Activated gamma-delta T cell (primary cell): ENCODE data around the gene SH3PXD2B.
"Not testable (repeated sequence)": the region's sequence is repeated elsewhere in the genome, so short reads cannot be mapped to it uniquely, and the experiment has no call there.

Source experiments
- DNase-seq: peaks from one replicate; lab custom pipeline; 2025; lab: John Stamatoyannopoulos, UW

Gene SH3PXD2B

DNA sequence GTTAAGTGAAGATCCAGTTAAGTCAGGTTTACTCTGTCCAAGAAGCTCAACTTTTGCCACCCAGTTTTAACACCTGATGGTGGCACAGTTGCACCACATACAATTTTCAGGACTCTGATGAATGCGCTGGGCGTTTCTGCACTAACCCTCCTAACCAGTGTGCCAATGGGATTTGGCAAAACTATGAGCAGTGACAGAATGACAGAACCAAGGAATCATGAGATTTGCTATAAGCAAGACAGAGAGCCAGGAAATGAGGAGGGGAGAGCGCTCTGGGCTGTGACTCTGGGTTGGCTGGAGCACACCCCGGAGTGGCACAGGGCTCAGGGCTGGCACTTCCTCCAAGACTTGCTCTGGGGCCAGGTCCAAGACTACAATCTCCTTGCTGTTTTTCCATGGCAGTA is 84.1 kb downstream of the SH3PXD2B start:
- no peak for DNase-seq

GRCh38 chr5:172368699-172369098 is 85.6 kb downstream of the SH3PXD2B start:
- DNase-seq, result not testable (repeated sequence)

DNA sequence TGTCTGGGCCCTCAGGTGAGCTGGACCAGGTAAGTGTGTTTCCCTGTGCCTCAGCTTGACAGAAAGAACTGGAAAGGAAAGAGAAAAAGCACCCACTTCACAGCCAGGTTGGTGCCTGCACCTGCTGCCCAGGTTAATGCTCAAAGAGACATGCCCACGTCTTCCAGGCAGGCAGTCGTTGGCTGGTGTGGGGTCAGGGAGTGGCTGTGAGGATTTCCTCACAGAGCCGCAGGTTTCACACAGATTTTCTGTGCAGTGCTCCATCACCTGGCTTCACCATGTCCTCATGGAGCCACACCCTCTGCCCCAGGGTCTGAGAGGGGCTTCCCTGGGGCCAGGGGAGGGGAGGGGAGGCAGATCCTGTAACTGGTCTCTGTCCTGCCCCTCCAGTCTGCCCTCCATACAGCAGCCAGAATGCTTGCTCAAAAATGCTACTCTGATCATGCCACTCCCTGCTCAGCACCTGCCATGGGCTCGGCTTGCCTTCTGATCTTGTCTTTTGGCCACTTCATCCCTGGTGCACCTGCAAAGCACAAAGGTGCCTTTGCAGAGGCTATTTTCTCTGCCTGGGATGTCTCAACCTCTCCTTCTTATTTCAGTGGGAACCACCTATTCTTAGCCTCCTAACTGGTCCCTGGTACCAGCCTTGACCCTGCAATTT is 88.2 kb downstream of the SH3PXD2B start:
- no peak for DNase-seq

- DNase-seq, result no peak
Measured at GRCh38 chr5:172364773-172365172, 89.6 kb downstream of the SH3PXD2B start.

DNA sequence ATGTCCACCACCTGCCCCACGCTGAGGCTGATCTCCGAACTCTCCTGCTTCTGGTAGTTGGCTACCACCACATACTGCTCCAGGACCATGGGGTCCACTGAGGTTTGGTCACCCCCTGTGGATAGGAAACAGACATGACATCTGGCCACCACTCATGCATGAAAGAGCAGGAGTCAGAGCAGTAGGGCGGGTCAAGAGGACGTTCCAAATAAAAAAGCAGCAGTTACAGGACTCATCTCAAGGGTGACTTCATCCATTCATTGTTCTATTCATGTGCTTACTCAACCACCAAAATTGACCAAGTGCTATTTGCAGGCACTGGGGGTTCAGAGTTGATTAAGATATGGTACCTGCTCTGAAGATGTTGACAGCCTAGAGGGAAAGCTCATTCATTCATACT is 91.6 kb downstream of the SH3PXD2B start:
- no peak for DNase-seq

DNA sequence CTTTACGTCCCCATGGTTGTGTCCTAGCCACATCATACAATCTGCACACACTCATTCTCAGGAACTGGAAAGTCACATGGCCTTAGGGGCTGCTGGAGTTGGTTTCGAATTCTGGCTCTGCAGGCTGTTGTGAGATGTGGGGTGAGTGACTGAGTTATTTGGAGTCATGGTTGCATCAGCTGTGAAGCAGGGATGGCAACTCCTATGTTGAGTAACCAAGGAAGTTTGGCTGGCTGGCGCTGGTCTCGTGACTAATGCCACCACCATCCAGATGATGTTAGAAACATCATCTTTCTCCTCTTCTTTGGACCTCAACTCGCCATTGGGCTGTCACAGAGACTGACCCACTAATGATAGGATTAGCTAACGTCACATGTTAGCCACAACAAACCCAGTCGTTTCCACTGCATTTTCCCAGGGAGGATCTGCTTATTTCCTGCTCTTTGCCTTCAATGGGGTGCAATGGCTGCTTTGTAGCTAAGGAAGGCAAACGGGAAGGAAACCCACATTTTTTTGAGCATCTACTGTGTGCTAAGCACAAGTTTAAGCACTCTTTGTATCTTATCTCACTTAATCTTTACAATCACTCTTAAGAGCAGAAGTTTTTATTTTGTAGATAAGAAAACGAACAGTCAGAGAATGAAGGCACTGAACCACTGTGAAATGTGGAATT is 92.6 kb downstream of the SH3PXD2B start:
- DNase-seq, result no peak

- no peak for DNase-seq
Measured at GRCh38 chr5:172358345-172358744, 96.0 kb downstream of the SH3PXD2B start.

- DNase-seq, result no peak
Measured at GRCh38 chr5:172356527-172356926, 97.8 kb downstream of the SH3PXD2B start.

DNA sequence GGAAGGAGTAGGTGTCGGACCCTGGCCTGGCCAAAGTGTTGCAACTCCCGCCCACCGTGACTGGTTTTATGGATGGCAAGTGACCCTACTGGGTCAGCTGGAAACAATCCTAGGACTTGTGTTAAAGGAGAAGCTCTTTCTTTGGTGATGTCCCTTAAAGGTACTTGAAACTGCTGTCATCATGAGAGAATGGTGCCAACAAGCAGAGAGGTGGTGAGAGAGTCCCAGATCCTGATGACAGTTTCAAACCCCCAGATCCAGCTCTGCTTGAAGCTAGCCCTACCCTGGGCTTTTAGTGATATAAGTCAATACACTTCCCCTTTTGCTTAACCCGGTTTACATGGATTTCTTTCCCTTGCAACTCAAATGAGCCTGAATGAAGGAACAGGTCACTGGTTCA is 98.3 kb downstream of the SH3PXD2B start:
- no peak for DNase-seq

GRCh38 chr5:172353846-172354245 is 100.5 kb downstream of the SH3PXD2B start:
- DNase-seq, result no peak

- DNase-seq, result no peak
Measured at GRCh38 chr5:172353271-172353812, 101.0 kb downstream of the SH3PXD2B start.

DNA sequence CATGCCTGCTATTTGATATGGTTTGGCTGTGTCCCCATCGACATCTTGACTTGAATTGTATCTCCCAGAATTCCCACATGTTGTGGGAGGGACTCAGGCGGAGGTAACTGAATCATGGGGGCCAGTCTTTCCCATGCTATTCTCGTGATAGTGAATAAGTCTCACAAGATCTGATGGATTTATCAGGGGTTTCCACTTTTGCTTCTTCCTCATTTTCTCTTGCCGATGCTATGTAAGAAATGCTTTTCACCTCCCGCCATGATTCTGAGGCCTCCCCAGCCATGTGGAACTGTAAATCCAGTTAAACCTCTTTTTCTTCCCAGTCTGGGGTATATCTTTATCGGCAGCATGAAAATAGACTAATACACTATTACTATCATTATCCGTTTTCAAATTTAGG is 101.8 kb downstream of the SH3PXD2B start:
- DNase-seq, result not testable (repeated sequence)

- no peak for DNase-seq
Measured at GRCh38 chr5:172351240-172351778, 103.0 kb downstream of the SH3PXD2B start.

DNA sequence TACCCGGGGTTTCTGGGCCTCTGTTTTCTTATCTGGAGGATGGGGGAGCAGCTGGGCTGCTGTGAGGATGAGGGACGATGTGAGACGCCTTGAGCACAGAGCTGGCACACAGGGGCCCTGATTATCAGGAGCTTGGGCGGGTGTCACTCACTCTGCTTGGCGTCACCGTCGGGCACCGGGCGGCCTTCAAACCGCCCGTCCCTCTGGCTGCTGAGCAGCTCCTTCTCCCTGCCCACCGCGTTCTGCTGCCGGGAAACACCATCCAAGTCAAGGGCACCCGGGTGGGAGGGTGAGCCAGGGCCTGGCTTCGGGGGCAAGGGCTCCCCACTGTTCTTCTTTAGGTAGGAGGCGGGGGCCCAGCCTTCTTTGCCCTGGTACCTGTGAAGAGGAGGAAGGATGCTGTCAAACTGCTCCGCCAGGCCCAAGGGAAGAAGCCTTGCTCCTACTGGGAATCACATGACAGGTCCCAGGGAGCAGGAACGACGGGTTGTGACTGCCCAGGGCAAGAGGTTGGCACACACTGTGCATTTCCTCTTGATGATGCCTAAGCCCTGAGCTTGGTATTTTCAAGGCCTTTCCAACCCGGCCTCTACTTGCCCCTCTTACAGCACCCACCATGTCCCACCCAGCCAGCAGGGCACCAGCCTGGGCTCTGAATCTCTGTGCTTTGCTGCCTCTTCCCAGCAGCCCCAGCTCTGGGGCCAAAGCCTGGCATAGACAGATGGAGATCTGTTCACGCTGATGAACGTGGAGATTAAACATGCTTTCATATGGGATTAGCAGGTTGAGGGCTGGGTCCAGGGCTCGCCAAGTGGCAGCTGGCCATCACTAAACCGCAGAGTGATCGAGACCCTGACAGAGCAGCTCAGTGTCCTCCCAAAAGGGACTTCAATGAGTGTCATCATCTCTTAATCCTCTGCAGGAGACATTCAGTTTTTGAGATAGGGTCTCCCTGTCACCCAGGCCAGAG is 103.8 kb downstream of the SH3PXD2B start:
- DNase-seq, result no peak

GRCh38 chr5:172348733-172349132 is 105.6 kb downstream of the SH3PXD2B start:
- not testable (repeated sequence) for DNase-seq

GRCh38 chr5:172348084-172348483 is 106.2 kb downstream of the SH3PXD2B start:
- DNase-seq, result no peak

DNA sequence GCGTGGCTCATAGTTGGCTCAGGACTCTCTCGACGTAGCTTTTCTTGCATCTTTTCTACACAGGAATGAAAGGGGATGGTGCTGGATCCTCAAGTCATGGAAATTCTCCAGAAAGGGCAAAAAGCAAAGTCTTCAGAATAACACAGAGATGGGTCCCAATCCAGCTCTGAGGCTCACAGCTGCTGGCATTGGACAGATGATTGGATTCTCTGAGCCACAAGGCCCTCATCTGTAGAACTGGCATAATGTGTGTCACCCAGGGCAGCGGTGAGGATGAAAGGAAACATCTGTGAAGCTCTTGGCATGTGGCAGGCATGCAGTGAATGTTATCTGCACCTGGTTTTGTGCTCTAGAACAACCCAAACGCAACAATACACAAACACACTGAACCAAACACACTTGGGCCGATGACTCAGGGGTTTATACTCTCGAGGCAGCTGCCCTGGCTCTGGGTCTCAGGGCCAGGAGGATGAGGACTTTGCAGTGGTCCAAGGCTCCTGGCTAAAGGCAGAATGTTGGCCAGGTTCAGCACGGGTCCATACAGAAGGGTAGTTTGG is 106.8 kb downstream of the SH3PXD2B start:
- DNase-seq, result no peak

GRCh38 chr5:172345881-172346280 is 108.4 kb downstream of the SH3PXD2B start:
- no peak for DNase-seq

DNA sequence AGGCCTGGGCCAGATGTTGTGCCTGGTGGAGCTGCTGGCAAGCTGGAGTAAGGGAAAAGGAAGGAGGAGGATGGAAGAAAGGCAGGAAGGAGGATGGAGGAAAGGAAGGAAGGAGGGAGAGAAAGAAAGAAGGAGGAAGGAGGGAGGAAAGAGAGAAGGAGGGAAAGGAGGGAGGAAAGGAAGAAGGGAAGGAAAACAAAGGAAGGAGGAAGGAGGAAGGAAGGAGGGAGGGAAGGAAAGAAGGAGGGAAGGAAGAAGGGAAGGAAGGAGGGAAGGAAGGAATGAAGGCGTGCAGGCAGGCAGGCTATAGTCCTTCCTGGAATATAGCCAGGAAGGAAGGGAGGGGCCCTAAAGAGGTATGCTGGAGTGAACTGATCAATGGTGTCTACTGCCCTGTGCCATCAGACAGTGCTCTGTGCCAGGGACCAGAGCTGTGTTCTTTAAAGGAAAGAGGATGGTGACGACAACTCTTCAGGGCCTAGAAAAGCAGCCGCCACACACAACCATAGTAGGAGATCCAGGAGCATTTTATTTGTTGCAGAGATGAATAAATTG is 109.4 kb downstream of the SH3PXD2B start:
- DNase-seq, result no peak

DNA sequence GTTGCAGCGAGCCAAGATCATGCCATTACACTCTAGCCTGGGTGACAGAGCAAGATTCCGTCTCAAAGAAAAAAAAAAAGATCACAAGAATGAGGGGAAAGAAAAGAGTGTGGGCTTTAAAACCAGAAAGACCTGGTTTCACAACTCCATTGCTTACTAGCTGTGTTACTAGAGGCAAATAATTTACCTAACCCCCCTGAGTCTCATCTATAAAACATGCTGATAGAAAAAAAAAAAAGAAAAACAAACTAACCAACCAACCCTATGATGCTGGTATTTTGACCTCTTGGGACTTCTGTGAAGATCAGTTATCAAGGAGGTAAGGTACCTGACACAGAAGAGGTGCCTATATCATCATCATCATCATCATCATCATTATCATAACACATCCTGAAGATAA is 110.6 kb downstream of the SH3PXD2B start:
- no peak for DNase-seq

- no peak for DNase-seq
Measured at GRCh38 chr5:172342918-172343317, 111.4 kb downstream of the SH3PXD2B start.
